Measurements from ENCODE around the gene FRMD4A. TPM values are rescaled to one million over a fixed set of nuclear protein-coding genes. Genes with fewer than 3 reads are reported as not detected.

Gene FRMD4A
- total RNA-seq, 1 experiment from 2014 or later: 20.2 TPM

- no peak for DNase-seq (ENCODE audit: low read depth)
These were observed 37.2 kb downstream of the FRMD4A start for GRCh38 chr10:14293526-14293925.

- no peak for DNase-seq (ENCODE audit: low read depth)
These were observed 39.4 kb downstream of the FRMD4A start for GRCh38 chr10:14291296-14291695.

GRCh38 chr10:14285941-14286560 is 44.7 kb downstream of the FRMD4A start:
- DNase-seq (ENCODE audit: low read depth): no peak

GRCh38 chr10:14282276-14282675 is 48.4 kb downstream of the FRMD4A start:
- DNase-seq (ENCODE audit: low read depth): peak; percentile 6

GRCh38 chr10:14278533-14278932 is 52.2 kb downstream of the FRMD4A start:
- no peak for DNase-seq (ENCODE audit: low read depth)

GRCh38 chr10:14276210-14276609 is 54.5 kb downstream of the FRMD4A start:
- DNase-seq (ENCODE audit: low read depth): no peak

GRCh38 chr10:14271621-14272020 is 59.1 kb downstream of the FRMD4A start:
- DNase-seq (ENCODE audit: low read depth): no peak

GRCh38 chr10:14270370-14270769 is 60.4 kb downstream of the FRMD4A start:
- no peak for DNase-seq (ENCODE audit: low read depth)

GRCh38 chr10:14265709-14266108 is 65.0 kb downstream of the FRMD4A start:
- no peak for DNase-seq (ENCODE audit: low read depth)

- DNase-seq (ENCODE audit: low read depth): no peak
These were observed 67.8 kb downstream of the FRMD4A start for GRCh38 chr10:14262836-14263425.

GRCh38 chr10:14261336-14261735 is 69.4 kb downstream of the FRMD4A start:
- no peak for DNase-seq (ENCODE audit: low read depth)

- DNase-seq (ENCODE audit: low read depth): no peak
These were observed 70.8 kb downstream of the FRMD4A start for GRCh38 chr10:14259696-14260566.

- peak; percentile 8 for DNase-seq (ENCODE audit: low read depth)
These were observed 76.4 kb downstream of the FRMD4A start for GRCh38 chr10:14254368-14254767.

GRCh38 chr10:14253711-14254110 is 77.0 kb downstream of the FRMD4A start:
- DNase-seq (ENCODE audit: low read depth): no peak

GRCh38 chr10:14253079-14253478 is 77.6 kb downstream of the FRMD4A start:
- no peak for DNase-seq (ENCODE audit: low read depth)

- DNase-seq (ENCODE audit: low read depth): no peak
These were observed 80.1 kb downstream of the FRMD4A start for GRCh38 chr10:14250496-14251076.

GRCh38 chr10:14247377-14248116 is 83.2 kb downstream of the FRMD4A start:
- DNase-seq (ENCODE audit: low read depth): no peak

GRCh38 chr10:14244801-14245211 is 85.9 kb downstream of the FRMD4A start:
- DNase-seq (ENCODE audit: low read depth): peak; percentile 72

- DNase-seq (ENCODE audit: low read depth): peak; percentile 56
These were observed 86.6 kb downstream of the FRMD4A start for GRCh38 chr10:14244147-14244546.

GRCh38 chr10:14243221-14243620 is 87.5 kb downstream of the FRMD4A start:
- no peak for DNase-seq (ENCODE audit: low read depth)

GRCh38 chr10:14241196-14241595 is 89.5 kb downstream of the FRMD4A start:
- no peak for DNase-seq (ENCODE audit: low read depth)
